ENCODE measurements around the gene PGAP6. TPM values are rescaled to one million over a fixed set of nuclear protein-coding genes. Genes with fewer than 3 reads are reported as not detected.

Gene PGAP6
- total RNA-seq, 2 donors from 2014 or later, result 39.4 to 46.8 TPM

Other genes with a start within 250 kb of the PGAP6 start
- gene NPRL3, start 243.3 kb downstream of the PGAP6 start, total RNA-seq, result 10 to 100 TPM; 33.3 to 68.5 TPM
- gene HBZ, start 229.3 kb downstream of the PGAP6 start, total RNA-seq, result not detected
- not detected for gene HBM, start 216.0 kb downstream of the PGAP6 start, total RNA-seq
- gene HBA2, start 209.1 kb downstream of the PGAP6 start, total RNA-seq, result not detected
- 1 to 10 TPM in 1 of 2 donors, not detected in 1; 4.6 TPM for gene HBA1, start 205.3 kb downstream of the PGAP6 start, total RNA-seq
- not detected for gene HBQ1, start 201.5 kb downstream of the PGAP6 start, total RNA-seq
- gene LUC7L, start 152.5 kb downstream of the PGAP6 start, total RNA-seq, result 100 to 1,000 TPM in 1 of 2 donors, 10 to 100 TPM in 1; 54.2 to 115 TPM
- gene FAM234A, start 147.2 kb downstream of the PGAP6 start, total RNA-seq, result 10 to 100 TPM; 10.5 to 13.0 TPM
- gene RGS11, start 106.0 kb downstream of the PGAP6 start, total RNA-seq, result not detected
- not detected for gene ARHGDIG, start 101.4 kb downstream of the PGAP6 start, total RNA-seq
- not detected for gene PDIA2, start 98.8 kb downstream of the PGAP6 start, total RNA-seq
- gene AXIN1, start 29.3 kb downstream of the PGAP6 start, total RNA-seq, result 10 to 100 TPM; 20.1 to 29.1 TPM
- 10 to 100 TPM; 80.6 to 98.6 TPM for gene MRPL28, start 11.4 kb downstream of the PGAP6 start, total RNA-seq
- gene NME4, start 15.2 kb upstream of the PGAP6 start, total RNA-seq, result 1 to 10 TPM; 2.7 to 9.1 TPM
- 10 to 100 TPM in 1 of 2 donors, 1 to 10 TPM in 1; 4.5 to 28.6 TPM for gene DECR2, start 19.9 kb upstream of the PGAP6 start, total RNA-seq
- gene RAB11FIP3, start 43.7 kb upstream of the PGAP6 start, total RNA-seq, result 10 to 100 TPM; 21.9 to 53.4 TPM
- gene CAPN15, start 145.7 kb upstream of the PGAP6 start, total RNA-seq, result 100 to 1,000 TPM; 139 to 201 TPM
- under 1 TPM; 0.12 to 0.64 TPM for gene PRR35, start 178.4 kb upstream of the PGAP6 start, total RNA-seq
- gene NHLRC4, start 185.0 kb upstream of the PGAP6 start, total RNA-seq, result under 1 TPM; 0.33 to 0.48 TPM
- gene PIGQ, start 188.0 kb upstream of the PGAP6 start, total RNA-seq, result 10 to 100 TPM; 27.6 to 60.9 TPM
- gene RAB40C, start 208.1 kb upstream of the PGAP6 start, total RNA-seq, result 10 to 100 TPM; 16.7 to 18.7 TPM
- gene WFIKKN1, start 249.0 kb upstream of the PGAP6 start, total RNA-seq, result 1 to 10 TPM in 1 of 2 donors, under 1 TPM in 1; 0.75 to 1.1 TPM